ENCODE results near the gene ARAP2. TPM values are rescaled to one million over a fixed set of nuclear protein-coding genes. Genes with fewer than 3 reads are reported as not detected.
"Not testable (repeated sequence)": the region's sequence is repeated elsewhere in the genome, so short reads cannot be mapped to it uniquely, and the experiment has no call there.

ARAP2 gene
- total RNA-seq, 6 experiments from 2014 or later, result 6.4 to 15.4 (median 10.2) TPM

GRCh38 chr4:36189511-36190226 lies 54.6 kb downstream of the ARAP2 start:
- Histone ChIP-seq H3K9me3 (no peaks in the 10 kb centered on the region), H3K36me3 (peaks cover 0 to 2% (median 0%) of the 10 kb centered on the region in 4 donors), H3K27me3 (no peaks in the 10 kb centered on the region), H3K27ac (no peak overlapping the region), H3K4me1 (no peaks in the 10 kb centered on the region), H3K4me3 (no peak overlapping the region)
- 63% methylated on average over 3 of the region's 3 CpGs for WGBS (ENCODE audit: insufficient coverage, low coverage, low lambda C conversion rate, missing lambda C conversion rate)
- TF ChIP-seq POLR2A (IDR thresholded peaks at IDR 0.05), result no peak
- TF ChIP-seq CTCF (IDR thresholded peaks at IDR 0.05), result no peak
- DNase-seq (no peak), ATAC-seq (peak in 3 of 4 donors; percentile 25 to 58 (median 27))
- intact Hi-C loops (cut with DNase I), result no loop called here

GRCh38 chr4:36187723-36188333 lies 56.5 kb downstream of the ARAP2 start:
- intact Hi-C loops (cut with DNase I), result no loop called here
- Histone ChIP-seq H3K4me1 (no peaks in the 10 kb centered on the region), H3K4me3 (no peak overlapping the region), H3K36me3 (peaks cover 0 to 5% (median 0%) of the 10 kb centered on the region in 4 donors), H3K27ac (no peak overlapping the region), H3K9me3 (no peaks in the 10 kb centered on the region), H3K27me3 (no peaks in the 10 kb centered on the region)
- DNase-seq (no peak), ATAC-seq (peak in 3 of 4 donors; percentile 24 to 55 (median 32))
- TF ChIP-seq POLR2A (IDR thresholded peaks at IDR 0.05) (no peak), CTCF (IDR thresholded peaks at IDR 0.05) (peak; percentile 42 to 54 (median 48))
- WGBS (ENCODE audit: insufficient coverage, low coverage, low lambda C conversion rate, missing lambda C conversion rate), result 65% methylated on average over 4 of the region's 4 CpGs

- peaks cover 0 to 5% (median 0%) of the 10 kb centered on the region in 4 donors for H3K36me3 ChIP-seq
- TF ChIP-seq CTCF (IDR thresholded peaks at IDR 0.05) (no peak), POLR2A (IDR thresholded peaks at IDR 0.05) (no peak)
- 95% methylated on average over 5 of the region's 5 CpGs for WGBS (ENCODE audit: insufficient coverage, low coverage, low lambda C conversion rate, missing lambda C conversion rate)
- no peaks in the 10 kb centered on the region for H3K27me3 ChIP-seq
- no peaks in the 10 kb centered on the region for H3K4me1 ChIP-seq
- no peak overlapping the region for H3K27ac ChIP-seq
- ATAC-seq (no peak), DNase-seq (no peak)
- no peaks in the 10 kb centered on the region for H3K9me3 ChIP-seq
- no peak overlapping the region for H3K4me3 ChIP-seq
- intact Hi-C loops (cut with DNase I), result no loop called here
Observed at GRCh38 chr4:36183665-36184393, 60.5 kb downstream of the ARAP2 start.

- H3K27me3 ChIP-seq, result no peaks in the 10 kb centered on the region
- TF ChIP-seq CTCF (IDR thresholded peaks at IDR 0.05), result no peak
- TF ChIP-seq POLR2A (IDR thresholded peaks at IDR 0.05), result no peak
- H3K4me1 ChIP-seq, result no peaks in the 10 kb centered on the region
- H3K4me3 ChIP-seq, result no peak overlapping the region
- intact Hi-C loops (cut with DNase I), result no loop called here
- H3K9me3 ChIP-seq, result no peaks in the 10 kb centered on the region
- ATAC-seq (no peak), DNase-seq (no peak)
- peaks cover 0 to 5% (median 0%) of the 10 kb centered on the region in 4 donors for H3K36me3 ChIP-seq
- no peak overlapping the region for H3K27ac ChIP-seq
- WGBS (ENCODE audit: insufficient coverage, low coverage, low lambda C conversion rate, missing lambda C conversion rate), result 62% methylated on average over 3 of the region's 3 CpGs
Observed at GRCh38 chr4:36183232-36183631, 61.1 kb downstream of the ARAP2 start.

- H3K27ac ChIP-seq; intact Hi-C loops (cut with DNase I); H3K4me3 ChIP-seq; H3K9me3 ChIP-seq; DNase-seq; H3K4me1 ChIP-seq; ATAC-seq; H3K27me3 ChIP-seq; H3K36me3 ChIP-seq: not testable (repeated sequence)
- WGBS (ENCODE audit: insufficient coverage, low coverage, low lambda C conversion rate, missing lambda C conversion rate), result 90% methylated on average over 9 of the region's 9 CpGs
Observed at GRCh38 chr4:36182315-36182714, 62.0 kb downstream of the ARAP2 start.
